IPS-15b (cell line): ENCODE results near the gene NCL.
"Not testable (repeated sequence)": the region's sequence is repeated elsewhere in the genome, so short reads cannot be mapped to it uniquely, and the experiment has no call there.

Source experiments
- H3K27me3 ChIP-seq: one replicate; pipeline ENCODE4 v1.6.1; 2013; ENCODE audit warnings: low read length; ENCODE audit not compliant: control insufficient read depth, insufficient read depth
- H3K36me3 ChIP-seq: one replicate; pipeline ENCODE4 v1.6.1; 2013; ENCODE audit warnings: low read length; ENCODE audit not compliant: control insufficient read depth, insufficient read depth
- H3K4me1 ChIP-seq: one replicate; pipeline ENCODE4 v1.6.1; 2013; ENCODE audit warnings: mild to moderate bottlenecking, low read length; ENCODE audit not compliant: control insufficient read depth, insufficient read depth
- H3K4me3 ChIP-seq: one replicate; pipeline ENCODE4 v1.5.1; 2013; ENCODE audit warnings: low read depth, low read length
- H3K9ac ChIP-seq: one replicate; pipeline ENCODE4 v1.6.1; 2013; ENCODE audit warnings: low read depth, mild to moderate bottlenecking, low read length
- H3K9me3 ChIP-seq: one replicate; pipeline ENCODE4 v1.6.1; 2013; ENCODE audit warnings: mild to moderate bottlenecking, low read length; ENCODE audit not compliant: control insufficient read depth, insufficient read depth

The NCL gene

GRCh38 chr2:231452799-231453508 is 11.3 kb downstream of the NCL start:
- H3K27me3 ChIP-seq: no peaks in the 10 kb centered on the region
- H3K4me3 ChIP-seq: no peak overlapping the region
- H3K4me1 ChIP-seq: no peaks in the 10 kb centered on the region
- peaks cover 39% of the 10 kb centered on the region for H3K36me3 ChIP-seq
- H3K9ac ChIP-seq: no peak overlapping the region
- H3K9me3 ChIP-seq: no peaks in the 10 kb centered on the region

- no peaks in the 10 kb centered on the region for H3K27me3 ChIP-seq
- peaks cover 16% of the 10 kb centered on the region for H3K36me3 ChIP-seq
- no peak overlapping the region for H3K9ac ChIP-seq
- no peaks in the 10 kb centered on the region for H3K9me3 ChIP-seq
- H3K4me1 ChIP-seq: no peaks in the 10 kb centered on the region
- no peak overlapping the region for H3K4me3 ChIP-seq
Measured at GRCh38 chr2:231450548-231450989, 13.7 kb downstream of the NCL start.

GRCh38 chr2:231449503-231450054 is 14.7 kb downstream of the NCL start:
- Histone ChIP-seq H3K36me3 (peaks cover 7% of the 10 kb centered on the region), H3K4me3 (no peak overlapping the region), H3K9ac (no peak overlapping the region), H3K27me3 (no peaks in the 10 kb centered on the region), H3K9me3 (no peaks in the 10 kb centered on the region), H3K4me1 (no peaks in the 10 kb centered on the region)

GRCh38 chr2:231436957-231437356 is 27.3 kb downstream of the NCL start:
- Histone ChIP-seq H3K4me3 (no peak overlapping the region), H3K9me3 (no peaks in the 10 kb centered on the region), H3K9ac (no peak overlapping the region), H3K4me1 (no peaks in the 10 kb centered on the region), H3K36me3 (no peaks in the 10 kb centered on the region), H3K27me3 (no peaks in the 10 kb centered on the region)

GRCh38 chr2:231433990-231434389 is 30.3 kb downstream of the NCL start:
- Histone ChIP-seq H3K4me1 (no peaks in the 10 kb centered on the region), H3K9ac (no peak overlapping the region), H3K9me3 (peaks cover 6% of the 10 kb centered on the region)

GRCh38 chr2:231431606-231432005 is 32.7 kb downstream of the NCL start:
- Histone ChIP-seq H3K36me3 (no peaks in the 10 kb centered on the region), H3K4me1 (no peaks in the 10 kb centered on the region), H3K4me3 (no peak overlapping the region), H3K9ac (no peak overlapping the region), H3K9me3 (peaks cover 6% of the 10 kb centered on the region), H3K27me3 (peaks cover 6% of the 10 kb centered on the region)

More at GRCh38 chr2:231433990-231434389, 30.3 kb downstream of the NCL start:
- Histone ChIP-seq H3K27me3 (no peaks in the 10 kb centered on the region), H3K4me3 (no peak overlapping the region), H3K36me3 (no peaks in the 10 kb centered on the region)

- H3K9me3 ChIP-seq, H3K4me1 ChIP-seq, H3K9ac ChIP-seq, H3K36me3 ChIP-seq, H3K27me3 ChIP-seq, H3K4me3 ChIP-seq: not testable (repeated sequence)
Measured at GRCh38 chr2:231430437-231430836, 33.8 kb downstream of the NCL start.

- Histone ChIP-seq H3K9me3 (peaks cover 6% of the 10 kb centered on the region), H3K4me3 (no peak overlapping the region), H3K9ac (no peak overlapping the region), H3K36me3 (no peaks in the 10 kb centered on the region), H3K27me3 (peaks cover 9% of the 10 kb centered on the region), H3K4me1 (peaks cover 5% of the 10 kb centered on the region)
Measured at GRCh38 chr2:231429901-231430300, 34.4 kb downstream of the NCL start.

GRCh38 chr2:231429152-231429551 is 35.1 kb downstream of the NCL start:
- Histone ChIP-seq H3K4me3 (no peak overlapping the region), H3K27me3 (peaks cover 11% of the 10 kb centered on the region), H3K4me1 (peaks cover 5% of the 10 kb centered on the region), H3K9ac (no peak overlapping the region), H3K36me3 (no peaks in the 10 kb centered on the region), H3K9me3 (peaks cover 6% of the 10 kb centered on the region)

- Histone ChIP-seq H3K4me1 (peaks cover 5% of the 10 kb centered on the region), H3K9ac (no peak overlapping the region), H3K27me3 (peaks cover 13% of the 10 kb centered on the region), H3K36me3 (no peaks in the 10 kb centered on the region), H3K4me3 (no peak overlapping the region), H3K9me3 (peaks cover 6% of the 10 kb centered on the region)
Measured at GRCh38 chr2:231427116-231427515, 37.2 kb downstream of the NCL start.

- H3K4me1 ChIP-seq: peaks cover 5% of the 10 kb centered on the region
- no peak overlapping the region for H3K4me3 ChIP-seq
- H3K27me3 ChIP-seq: peaks cover 13% of the 10 kb centered on the region
- H3K9me3 ChIP-seq: peaks cover under 1% of the 10 kb centered on the region
- no peak overlapping the region for H3K9ac ChIP-seq
- no peaks in the 10 kb centered on the region for H3K36me3 ChIP-seq
Measured at GRCh38 chr2:231425811-231426703, 38.2 kb downstream of the NCL start.
